ENCODE results near the gene LSP1.
"Not testable (repeated sequence)": the region's sequence is repeated elsewhere in the genome, so short reads cannot be mapped to it uniquely, and the experiment has no call there.

The LSP1 gene

DNA sequence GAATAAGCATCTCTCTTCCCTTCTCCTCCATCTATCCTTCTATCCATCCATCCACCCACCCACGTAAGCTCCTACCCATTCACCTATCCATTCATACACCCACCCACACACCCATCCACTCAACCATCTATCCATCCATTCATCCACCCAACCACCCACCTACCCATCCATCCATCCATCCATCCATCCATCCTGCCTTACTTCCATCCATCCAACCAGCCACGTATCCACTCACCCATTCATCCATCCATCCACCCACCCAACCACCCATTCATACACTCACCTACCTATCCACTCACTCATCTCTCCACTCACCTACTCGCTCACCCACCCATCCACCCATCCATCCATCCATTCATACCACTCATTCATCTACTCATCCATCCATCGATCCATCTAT is 79.8 kb downstream of the LSP1 start:
- DNase-seq = no peak

DNA sequence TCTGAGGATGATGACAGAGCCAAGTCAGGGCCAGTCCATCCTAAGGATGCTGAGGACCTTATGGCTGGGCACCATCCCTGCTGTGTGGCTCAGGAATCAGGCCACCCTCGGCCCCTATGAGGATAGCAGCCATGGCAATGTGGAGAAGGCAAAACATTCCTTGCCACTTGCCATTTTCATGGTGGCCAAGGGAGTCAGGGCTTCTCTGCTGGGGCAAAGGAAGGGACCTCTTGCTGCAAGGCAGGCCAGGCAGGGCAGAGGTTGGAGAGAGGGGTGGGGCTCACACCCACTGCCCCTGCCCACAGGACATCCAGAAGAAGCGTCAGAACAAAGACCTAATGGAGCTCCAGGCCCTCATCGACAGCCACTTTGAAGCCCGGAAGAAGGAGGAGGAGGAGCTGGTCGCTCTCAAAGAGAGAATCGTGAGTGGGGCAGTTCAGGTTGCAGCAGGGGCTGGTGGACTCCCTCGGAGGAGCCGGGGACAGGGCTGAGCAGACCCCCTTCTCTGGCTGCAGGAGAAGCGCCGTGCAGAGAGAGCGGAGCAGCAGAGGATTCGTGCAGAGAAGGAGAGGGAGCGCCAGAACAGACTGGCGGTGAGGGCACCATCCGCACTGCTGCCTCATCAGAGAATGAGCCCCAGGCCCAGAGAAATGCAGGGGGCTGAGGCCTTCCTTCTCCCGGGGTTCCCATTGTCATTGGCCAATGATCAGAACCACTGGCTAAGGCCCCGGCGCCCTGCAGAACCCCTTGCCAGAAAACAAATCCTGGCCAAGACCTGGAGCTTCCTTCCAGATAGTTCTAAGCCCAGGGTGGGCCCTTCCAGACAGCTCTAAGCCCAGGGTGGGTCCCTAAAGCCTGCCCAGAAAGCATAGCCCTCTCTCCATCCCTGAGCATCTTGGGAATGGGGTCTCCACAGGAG is 80.8 kb downstream of the LSP1 start:
- DNase-seq = no peak

DNA sequence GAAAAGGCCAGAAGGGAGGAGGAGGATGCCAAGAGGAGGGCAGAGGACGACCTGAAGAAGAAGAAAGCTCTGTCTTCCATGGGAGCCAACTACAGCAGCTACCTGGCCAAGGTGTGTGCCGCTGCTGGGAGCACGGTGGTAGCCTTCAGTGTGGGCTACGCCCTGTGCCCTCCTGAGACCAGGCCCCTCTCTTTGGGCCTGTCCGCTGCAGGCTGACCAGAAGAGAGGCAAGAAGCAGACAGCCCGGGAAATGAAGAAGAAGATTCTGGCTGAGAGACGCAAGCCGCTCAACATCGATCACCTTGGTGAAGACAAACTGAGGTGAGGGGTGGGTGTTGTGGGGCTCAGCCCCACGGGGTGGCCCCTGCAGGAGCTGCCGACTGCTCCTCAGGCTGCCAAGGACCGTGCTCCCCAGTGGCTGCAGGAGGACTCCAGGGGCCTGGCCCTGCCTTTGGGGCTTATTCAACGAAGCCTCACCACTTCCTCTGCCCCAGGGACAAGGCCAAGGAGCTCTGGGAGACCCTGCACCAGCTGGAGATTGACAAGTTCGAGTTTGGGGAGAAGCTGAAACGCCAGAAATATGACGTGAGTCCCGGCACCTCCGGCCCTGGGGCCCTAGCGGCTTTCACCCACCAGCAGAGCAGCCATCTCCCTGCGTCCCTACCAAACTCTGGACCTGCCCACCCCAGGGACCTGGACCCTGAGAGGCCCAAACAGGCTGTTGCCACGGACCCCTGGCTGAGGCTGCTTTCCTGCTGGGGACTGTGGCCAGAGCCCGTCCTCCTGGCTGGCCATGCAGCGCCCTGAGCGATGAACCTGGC is 81.7 kb downstream of the LSP1 start:
- DNase-seq = no peak

DNA sequence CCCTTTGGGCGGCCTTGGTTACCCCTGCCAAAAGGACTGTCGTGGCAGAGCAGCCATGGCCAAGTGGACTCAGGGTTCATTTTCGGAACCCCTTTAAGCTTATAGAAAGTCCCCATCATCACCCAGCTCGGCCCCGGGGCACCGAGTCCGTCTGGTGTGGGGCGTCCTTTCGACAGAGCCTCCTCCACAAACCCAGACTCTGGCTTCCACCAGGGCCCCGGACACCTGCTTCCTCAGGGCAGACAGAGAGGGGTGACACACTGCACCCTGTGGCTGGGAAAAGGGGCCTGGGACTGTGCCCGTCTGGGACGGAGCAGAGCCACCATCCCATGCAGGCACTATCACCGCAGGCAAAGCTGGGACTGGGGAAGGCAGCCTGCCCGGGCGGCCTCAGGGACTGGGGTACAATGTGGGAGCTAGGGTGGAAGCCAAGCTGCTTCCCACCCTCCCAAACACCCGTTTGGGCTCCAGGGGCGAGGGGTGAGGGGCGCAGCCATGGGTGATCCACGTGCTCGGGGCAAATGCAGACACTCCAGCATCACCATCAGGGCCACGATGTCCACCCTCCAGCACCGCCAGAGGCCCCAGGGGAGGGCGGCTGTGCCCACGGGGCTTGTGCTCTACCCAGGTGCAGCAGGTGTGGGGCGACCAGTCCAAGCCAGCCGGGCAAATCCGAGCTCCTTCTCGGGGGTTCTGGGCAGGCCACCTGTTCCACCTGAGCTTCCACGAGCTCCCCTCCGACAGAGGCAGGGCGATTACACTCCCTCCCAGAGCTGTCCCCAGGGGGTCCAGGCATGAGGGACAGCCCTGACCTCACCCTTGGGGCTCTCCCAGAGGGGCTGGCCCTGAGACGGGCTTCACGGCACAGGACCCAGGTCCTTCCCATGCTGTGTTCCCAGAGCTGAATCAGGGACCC is 82.5 kb downstream of the LSP1 start:
- peak; percentile 1 for DNase-seq

DNA sequence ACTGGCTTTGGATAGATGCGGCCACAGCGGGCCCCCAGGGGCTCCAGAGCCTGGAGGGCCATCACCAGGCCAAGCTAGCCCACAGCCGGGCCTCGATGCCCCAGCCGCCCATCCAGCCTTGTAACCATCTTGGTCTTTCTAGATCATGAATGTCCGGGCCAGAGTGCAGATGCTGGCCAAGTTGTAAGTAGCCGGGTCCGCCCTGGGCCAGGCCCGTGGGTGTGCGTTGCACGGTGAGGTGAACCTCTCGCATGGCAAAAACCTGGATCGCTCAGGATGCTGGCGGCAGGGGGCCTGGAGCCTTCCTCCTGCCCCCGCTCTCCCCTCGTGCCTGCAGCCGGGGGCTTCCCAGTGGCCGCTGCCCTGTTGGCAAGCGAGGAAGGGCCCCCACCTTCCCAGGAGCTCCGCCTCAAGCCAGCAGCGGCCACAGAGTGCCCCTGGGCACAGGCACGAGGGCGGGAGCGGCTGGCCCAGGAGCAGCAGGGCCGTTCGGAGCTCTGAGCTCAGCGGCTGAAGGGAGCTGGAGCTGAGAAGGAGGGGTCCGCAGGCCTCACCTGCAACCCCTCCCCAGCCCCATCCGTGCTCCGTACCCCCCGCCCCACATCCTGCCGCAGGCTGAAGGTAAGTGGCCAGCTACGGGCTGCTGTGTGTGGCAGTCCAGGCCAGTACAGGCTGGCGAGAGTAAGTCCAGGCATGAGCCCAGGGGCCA is 83.3 kb downstream of the LSP1 start:
- DNase-seq = peak; percentile 2

DNA sequence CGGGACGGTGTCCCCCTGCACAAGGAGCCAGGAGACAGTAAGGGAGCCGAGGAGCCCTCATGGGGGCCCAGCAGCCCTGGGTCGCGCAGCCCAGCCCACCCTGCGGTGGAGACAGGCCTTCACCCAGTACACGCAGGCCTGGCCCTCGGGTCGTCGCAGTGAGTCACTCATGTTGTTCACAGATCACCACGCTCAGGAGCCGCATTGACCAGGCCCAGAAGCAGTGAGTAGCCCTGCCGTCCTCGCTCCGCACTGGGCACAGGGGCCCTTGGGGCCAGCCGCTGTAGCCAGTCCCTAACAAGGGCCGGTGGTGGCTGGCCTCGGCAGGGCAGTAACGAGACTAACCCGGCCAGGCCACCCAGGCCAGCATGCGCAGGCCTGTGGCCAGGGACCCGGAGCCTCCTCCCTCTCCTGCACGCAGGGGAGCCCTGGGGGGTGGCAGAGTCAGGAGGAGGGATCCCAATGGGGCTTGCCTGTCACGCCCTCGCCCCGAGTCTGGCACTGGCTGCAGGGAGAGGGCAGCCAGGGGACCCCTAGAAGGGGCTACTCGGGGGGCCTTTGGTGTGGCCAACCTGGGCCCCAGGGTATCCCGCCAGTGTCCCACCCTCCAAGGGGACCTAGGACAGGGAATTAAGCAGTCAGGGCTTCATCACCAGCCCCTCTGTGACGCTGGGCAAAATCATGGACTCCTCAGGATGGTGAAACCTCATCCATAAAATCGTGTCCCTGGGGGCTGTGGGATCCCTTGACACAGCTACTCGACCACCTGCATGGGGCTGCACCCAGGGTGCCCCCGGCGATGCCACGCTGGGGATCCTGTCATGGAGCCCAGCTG is 84.1 kb downstream of the LSP1 start:
- peak; percentile 2 for DNase-seq

DNA sequence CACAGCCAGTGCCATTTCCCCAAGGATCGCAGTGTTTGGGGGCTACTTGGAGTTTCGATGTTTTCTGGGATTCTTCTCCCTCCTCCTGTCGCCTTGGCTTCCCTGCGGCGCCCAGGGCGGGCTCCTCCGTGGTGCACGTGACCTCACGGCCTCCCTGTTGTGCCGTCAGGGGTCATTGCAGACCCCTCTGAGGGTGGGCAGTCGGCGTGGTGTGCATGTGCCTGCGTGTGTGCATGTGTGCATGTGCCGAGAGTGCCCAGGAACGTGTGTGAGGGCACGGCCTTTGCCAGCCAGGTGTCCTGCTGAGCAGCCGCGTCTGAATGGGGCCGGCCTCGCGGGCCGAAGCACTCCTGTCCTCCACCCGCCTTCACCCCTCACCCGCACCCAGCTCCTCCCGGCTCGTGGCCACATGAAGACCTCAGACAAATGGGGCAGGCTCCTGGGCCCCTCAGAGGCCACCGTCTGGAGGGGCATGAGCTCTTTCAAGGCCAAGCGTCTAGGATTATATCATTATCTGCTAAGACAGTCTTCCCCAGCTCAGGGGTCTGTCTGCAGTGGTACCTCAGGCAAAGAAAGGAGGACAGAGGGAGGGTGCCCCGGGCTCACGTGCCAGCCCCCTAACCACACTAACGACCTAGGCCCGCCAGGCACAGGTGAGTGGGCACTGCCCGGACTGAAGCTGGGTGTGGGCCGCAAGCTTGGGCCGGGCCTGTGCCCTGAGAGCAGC is 84.9 kb downstream of the LSP1 start:
- DNase-seq = peak; percentile 2

DNA sequence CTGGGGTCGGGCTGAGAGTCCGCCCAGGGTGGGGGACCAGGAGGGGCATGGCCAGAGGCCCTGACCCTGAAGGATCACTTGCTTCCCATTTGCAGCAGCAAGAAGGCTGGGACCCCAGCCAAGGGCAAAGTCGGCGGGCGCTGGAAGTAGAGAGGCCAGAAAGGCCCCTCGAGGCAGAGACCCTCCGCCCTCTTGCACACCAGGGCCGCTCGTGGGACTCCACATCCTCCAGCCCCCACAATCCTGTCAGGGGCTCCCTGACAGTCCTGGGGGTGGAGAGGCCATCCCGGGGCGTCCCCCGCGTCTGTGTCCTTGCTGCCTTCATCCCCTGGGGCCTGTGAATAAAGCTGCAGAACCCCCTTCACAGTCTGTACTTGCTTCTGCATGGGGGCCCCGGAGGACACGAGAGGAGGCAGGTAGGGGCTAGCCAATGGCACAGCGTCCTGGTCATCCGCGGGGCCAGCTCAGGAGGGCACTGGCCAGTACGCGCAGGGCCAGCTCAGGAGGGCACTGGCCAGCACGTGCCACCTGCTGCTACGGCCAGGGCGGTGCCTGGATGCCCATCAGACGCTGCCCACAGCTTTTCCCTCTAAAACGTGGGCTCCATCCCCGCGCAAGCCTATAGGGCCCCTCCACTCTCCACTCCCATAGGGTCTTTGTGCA is 85.6 kb downstream of the LSP1 start:
- no peak for DNase-seq

DNA sequence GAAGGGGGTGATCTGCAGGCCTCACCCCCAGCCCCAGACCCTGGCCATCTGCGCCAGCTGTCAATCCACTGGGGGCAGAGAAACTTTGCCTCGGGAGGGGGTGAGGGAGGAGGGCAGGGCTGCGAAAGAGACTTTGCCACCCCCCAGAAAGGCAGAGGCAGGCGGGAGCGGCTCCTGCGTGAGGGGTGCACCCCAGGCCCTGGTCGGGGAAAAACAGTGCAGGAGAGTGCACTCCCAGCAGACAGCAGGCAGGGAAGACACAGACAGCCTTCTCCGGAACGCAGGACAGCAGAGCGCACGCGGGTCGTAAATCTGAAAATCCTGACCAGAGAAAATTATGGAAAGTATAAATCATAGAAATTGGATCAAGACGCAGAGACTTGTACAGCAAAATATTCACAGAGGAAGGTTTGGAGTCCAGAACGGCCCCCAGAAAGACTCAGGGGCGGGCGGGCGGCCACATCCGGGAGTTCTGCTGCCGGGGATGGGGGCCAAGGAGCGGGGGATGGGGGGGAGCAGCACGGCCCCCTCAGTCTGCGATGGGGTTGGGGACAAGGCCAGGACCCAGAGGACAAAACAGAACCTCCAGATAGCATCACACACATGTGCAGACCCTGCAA is 86.2 kb downstream of the LSP1 start:
- no peak for DNase-seq

DNA sequence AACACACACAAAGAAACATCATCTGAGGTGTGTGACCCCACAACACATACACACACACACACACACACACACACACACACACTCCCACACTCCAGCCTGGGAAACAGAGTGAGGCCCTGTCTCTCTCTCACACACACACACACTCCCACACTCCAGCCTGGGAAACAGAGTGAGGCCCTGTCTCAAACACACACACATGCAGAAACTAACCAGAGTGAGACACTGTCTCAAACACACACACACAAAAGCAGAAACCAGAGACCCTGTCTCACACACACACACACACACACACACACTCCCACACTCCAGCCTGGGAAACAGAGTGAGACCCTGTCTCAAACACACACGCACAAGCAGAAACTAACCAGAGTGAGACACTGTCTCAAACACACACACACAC is 86.9 kb downstream of the LSP1 start:
- DNase-seq = not testable (repeated sequence)

All from activated gamma-delta T cell treated with Interleukin-2 at 50 U/mL for 16 hours (primary cell).